Peyer's patch (tissue), 4 donors: Measurements from ENCODE around the gene MBNL3.

Source experiments
- POLR2A ChIP-seq, 2 donors: fragments of 450-650 bp; IDR thresholded peaks; one replicate each; pipeline ENCODE4 v1.5.1; 2017; ENCODE audit warnings: antibody characterized with exemption in 2 of 2, mild to moderate bottlenecking in 2 of 2, moderate library complexity in 2 of 2
- TF ChIP-seq, protein P1 (sequence below), 6 experiments: fragments of 450-650 bp in 4 of 6; fragments of 200-600 bp in 2 of 6; sonication (generic) in 1 of 6; IDR thresholded peaks; one replicate each; pipeline ENCODE4 v1.5.1; 2017 to 2019; ENCODE audit warnings: antibody characterized with exemption in 6 of 6, mild to moderate bottlenecking in 3 of 6, moderate library complexity in 1 of 6

GRCh38 chrX:132390792-132391191 lies 98.0 kb downstream of the MBNL3 start:
- TF ChIP-seq, protein P1, sequence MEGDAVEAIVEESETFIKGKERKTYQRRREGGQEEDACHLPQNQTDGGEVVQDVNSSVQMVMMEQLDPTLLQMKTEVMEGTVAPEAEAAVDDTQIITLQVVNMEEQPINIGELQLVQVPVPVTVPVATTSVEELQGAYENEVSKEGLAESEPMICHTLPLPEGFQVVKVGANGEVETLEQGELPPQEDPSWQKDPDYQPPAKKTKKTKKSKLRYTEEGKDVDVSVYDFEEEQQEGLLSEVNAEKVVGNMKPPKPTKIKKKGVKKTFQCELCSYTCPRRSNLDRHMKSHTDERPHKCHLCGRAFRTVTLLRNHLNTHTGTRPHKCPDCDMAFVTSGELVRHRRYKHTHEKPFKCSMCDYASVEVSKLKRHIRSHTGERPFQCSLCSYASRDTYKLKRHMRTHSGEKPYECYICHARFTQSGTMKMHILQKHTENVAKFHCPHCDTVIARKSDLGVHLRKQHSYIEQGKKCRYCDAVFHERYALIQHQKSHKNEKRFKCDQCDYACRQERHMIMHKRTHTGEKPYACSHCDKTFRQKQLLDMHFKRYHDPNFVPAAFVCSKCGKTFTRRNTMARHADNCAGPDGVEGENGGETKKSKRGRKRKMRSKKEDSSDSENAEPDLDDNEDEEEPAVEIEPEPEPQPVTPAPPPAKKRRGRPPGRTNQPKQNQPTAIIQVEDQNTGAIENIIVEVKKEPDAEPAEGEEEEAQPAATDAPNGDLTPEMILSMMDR (IDR thresholded peaks at IDR 0.05) = no peak
- no peak for TF ChIP-seq POLR2A (IDR thresholded peaks at IDR 0.05)
